ENCODE data around the gene HIVEP3.
A peak's percentile ranks its signal among the peaks of the same experiment; 100 is the strongest.

HIVEP3 gene

DNA sequence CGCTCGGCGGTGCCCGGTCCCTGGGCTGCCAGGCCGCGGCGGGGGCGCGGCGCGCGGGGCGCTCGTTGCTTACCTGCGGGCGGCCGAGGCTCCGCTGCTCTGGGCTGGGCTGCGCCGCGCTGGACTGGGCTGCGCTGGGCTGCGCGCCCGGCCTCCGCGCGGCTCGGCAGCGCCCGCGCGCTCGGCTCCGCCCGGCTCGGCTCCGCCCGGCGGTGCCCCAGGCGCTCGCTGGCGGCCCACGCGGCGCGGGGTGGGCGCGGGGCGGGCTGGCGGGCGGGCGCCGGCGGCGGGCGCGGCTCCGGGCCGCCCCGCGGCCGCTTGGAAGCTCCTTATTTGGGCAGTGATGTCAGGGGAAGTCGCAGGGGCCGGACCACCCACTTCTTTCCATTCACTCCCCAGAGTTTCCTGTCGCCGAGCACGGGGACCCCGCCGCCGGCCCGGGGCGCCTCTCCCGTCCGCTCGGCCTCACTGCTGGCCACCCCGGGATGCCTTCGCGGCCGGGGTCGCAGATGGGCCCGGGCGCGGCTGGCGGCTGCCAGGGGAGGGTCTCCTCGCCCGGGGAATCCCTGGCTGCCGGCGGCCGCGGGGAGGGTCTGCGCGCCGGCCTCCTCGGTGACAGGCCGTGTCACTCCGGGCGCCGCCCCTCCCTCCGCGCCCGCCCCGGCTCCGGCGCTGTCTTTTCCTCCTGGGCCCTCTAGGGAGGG is 256.5 kb downstream of the HIVEP3 start:
- Histone ChIP-seq H3K4me1 (ENCODE audit: insufficient read depth, low read length, severe bottlenecking) (peaks cover 47% of the 10 kb centered on the region), H3K27ac (ENCODE audit: low read depth, low read length, poor library complexity, severe bottlenecking) (no peak overlapping the region), H4K20me1 (ENCODE audit: insufficient read depth, low read length) (no peaks in the 10 kb centered on the region), H3K79me2 (ENCODE audit: insufficient read depth, low read length) (peaks cover 5% of the 10 kb centered on the region; the same call in 1 of the 2 replicates), H3K27me3 (ENCODE audit: insufficient read depth, low read length) (no peaks in the 10 kb centered on the region), H3K36me3 (ENCODE audit: insufficient read depth, low read length) (no peaks in the 10 kb centered on the region), H2AFZ (ENCODE audit: low read length) (no peak overlapping the region), H3K4me3 (ENCODE audit: low read depth, low read length, poor library complexity, severe bottlenecking) (peak overlapping the region; percentile 63), H3K9me2 (ENCODE audit: low read depth, low read length) (no peaks in the 10 kb centered on the region), H3K4me2 (ENCODE audit: low read length) (peak overlapping the region; percentile 61), H3K9ac (ENCODE audit: low read length) (peak overlapping the region; percentile 54), H3F3A (ENCODE audit: insufficient read depth, low read length) (no peaks in the 10 kb centered on the region), H3K9me3 (ENCODE audit: low read length) (no peaks in the 10 kb centered on the region)
- no peak for TF ChIP-seq CTCF (IDR thresholded peaks at IDR 0.05; ENCODE audit: low read length)
- TF ChIP-seq EZH2 (IDR thresholded peaks at IDR 0.05; ENCODE audit: borderline replicate concordance, low read length) = no peak

DNA sequence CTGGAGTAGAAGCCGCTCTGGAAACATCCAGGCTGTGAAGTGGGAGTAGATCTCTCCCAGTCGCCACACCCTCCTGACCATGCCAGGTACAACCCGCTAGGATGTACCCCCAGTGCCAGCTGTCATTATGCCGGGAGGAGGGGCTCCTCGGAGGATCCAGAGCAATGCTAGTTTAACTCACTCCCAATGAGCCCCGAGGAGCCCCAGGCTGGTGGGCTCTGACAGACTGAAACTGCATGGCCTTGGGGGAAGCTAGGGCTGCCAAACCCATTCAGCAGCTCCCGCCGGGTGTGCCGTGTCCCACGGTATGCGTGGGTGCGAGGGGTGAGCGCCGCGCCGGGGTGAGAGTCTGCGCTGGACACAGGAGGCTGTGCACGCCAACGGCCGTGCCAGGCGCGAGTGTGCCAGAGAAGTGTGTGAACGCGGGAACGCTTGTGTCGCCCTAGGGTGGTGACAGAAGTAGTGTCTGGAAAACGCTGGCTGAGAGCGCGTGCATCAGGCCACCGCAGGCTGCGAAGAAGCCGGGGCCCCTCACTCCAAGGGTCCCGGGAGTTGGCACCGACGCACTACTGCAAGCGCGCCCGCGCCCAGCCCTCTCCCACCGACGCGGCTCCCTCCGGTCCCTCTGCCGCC is 257.2 kb downstream of the HIVEP3 start:
- H3K27ac ChIP-seq (ENCODE audit: low read depth, low read length, poor library complexity, severe bottlenecking) = no peak overlapping the region
- peaks cover 48% of the 10 kb centered on the region for H3K4me1 ChIP-seq (ENCODE audit: insufficient read depth, low read length, severe bottlenecking)
- H3K36me3 ChIP-seq (ENCODE audit: insufficient read depth, low read length) = no peaks in the 10 kb centered on the region
- H3K27me3 ChIP-seq (ENCODE audit: insufficient read depth, low read length) = no peaks in the 10 kb centered on the region
- no peaks in the 10 kb centered on the region for H3F3A ChIP-seq (ENCODE audit: insufficient read depth, low read length)
- no peaks in the 10 kb centered on the region for H3K9me2 ChIP-seq (ENCODE audit: low read depth, low read length)
- H3K79me2 ChIP-seq (ENCODE audit: insufficient read depth, low read length) = peaks cover 11% of the 10 kb centered on the region; the same call in 1 of the 2 replicates
- no peak for TF ChIP-seq CTCF (IDR thresholded peaks at IDR 0.05; ENCODE audit: low read length)
- no peak for TF ChIP-seq EZH2 (IDR thresholded peaks at IDR 0.05; ENCODE audit: borderline replicate concordance, low read length)
- H3K4me3 ChIP-seq (ENCODE audit: low read depth, low read length, poor library complexity, severe bottlenecking) = peak overlapping the region; percentile 63
- H3K9me3 ChIP-seq (ENCODE audit: low read length) = no peaks in the 10 kb centered on the region
- H3K9ac ChIP-seq (ENCODE audit: low read length) = peak overlapping the region; percentile 54
- no peaks in the 10 kb centered on the region for H4K20me1 ChIP-seq (ENCODE audit: insufficient read depth, low read length)
- H2AFZ ChIP-seq (ENCODE audit: low read length) = no peak overlapping the region
- peak overlapping the region; percentile 55 for H3K4me2 ChIP-seq (ENCODE audit: low read length)

DNA sequence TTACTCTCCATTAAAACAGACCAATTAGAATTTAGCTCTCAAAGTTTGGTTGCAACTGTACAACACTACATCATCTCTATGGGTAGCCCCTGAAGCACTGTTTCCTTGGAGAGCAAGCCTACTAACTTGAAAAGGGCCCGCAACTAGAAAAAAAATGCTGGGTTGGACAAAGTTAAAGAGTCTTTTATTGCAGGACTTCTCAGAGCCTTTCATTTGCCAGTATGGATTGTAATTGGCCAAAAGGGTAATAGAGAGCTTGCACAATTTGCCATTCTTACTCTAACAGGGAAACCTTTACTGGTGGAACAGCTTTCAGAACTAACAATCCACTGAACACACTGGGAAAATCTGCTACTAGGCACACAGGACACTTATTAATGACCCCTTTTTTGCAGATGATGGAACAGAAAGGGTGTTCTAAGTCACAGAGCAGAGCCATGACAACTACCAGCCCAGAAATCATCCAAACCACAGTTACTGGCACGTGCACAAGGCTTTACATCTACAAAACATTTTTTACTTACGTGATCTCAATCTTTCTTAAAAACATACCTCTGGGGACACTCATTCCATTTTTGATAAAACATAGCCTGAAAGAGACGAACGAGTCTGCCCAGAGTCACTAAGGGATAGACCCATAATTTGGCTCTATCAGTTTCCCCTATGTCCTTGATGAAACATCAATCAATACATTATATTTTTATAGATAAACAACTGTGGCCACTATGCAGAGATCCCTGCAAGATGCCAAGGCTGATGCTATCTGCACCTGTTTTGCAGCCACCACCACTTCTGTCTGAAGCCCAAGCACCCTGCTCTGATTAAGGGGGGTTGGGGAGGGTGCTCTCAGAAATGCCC is 257.9 kb downstream of the HIVEP3 start:
- Histone ChIP-seq H2AFZ (ENCODE audit: low read length) (no peak overlapping the region), H3K4me2 (ENCODE audit: low read length) (peak overlapping the region; percentile 55), H3K9ac (ENCODE audit: low read length) (peak overlapping the region; percentile 54), H3K27ac (ENCODE audit: low read depth, low read length, poor library complexity, severe bottlenecking) (peak overlapping the region; percentile 6), H3K4me3 (ENCODE audit: low read depth, low read length, poor library complexity, severe bottlenecking) (peak overlapping the region; percentile 63), H3F3A (ENCODE audit: insufficient read depth, low read length) (no peaks in the 10 kb centered on the region), H3K9me3 (ENCODE audit: low read length) (no peaks in the 10 kb centered on the region), H3K4me1 (ENCODE audit: insufficient read depth, low read length, severe bottlenecking) (peaks cover 56% of the 10 kb centered on the region), H3K9me2 (ENCODE audit: low read depth, low read length) (no peaks in the 10 kb centered on the region), H4K20me1 (ENCODE audit: insufficient read depth, low read length) (no peaks in the 10 kb centered on the region), H3K27me3 (ENCODE audit: insufficient read depth, low read length) (no peaks in the 10 kb centered on the region), H3K79me2 (ENCODE audit: insufficient read depth, low read length) (peaks cover 14% of the 10 kb centered on the region; the same call in 1 of the 2 replicates), H3K36me3 (ENCODE audit: insufficient read depth, low read length) (no peaks in the 10 kb centered on the region)
- TF ChIP-seq EZH2 (IDR thresholded peaks at IDR 0.05; ENCODE audit: borderline replicate concordance, low read length) (no peak), CTCF (IDR thresholded peaks at IDR 0.05; ENCODE audit: low read length) (no peak)

All from OCI-LY1 (cell line).